NT2/D1 (cell line): ENCODE data around the gene DUS1L.
A peak's percentile ranks its signal among the peaks of the same experiment; 100 is the strongest.

Experiments used
- DNase-seq: peaks from one replicate; pipeline ENCODE4 v3.0.0-alpha.2; 2011; ENCODE audit warnings: low read depth, low spot score
- H3K27me3 ChIP-seq: 2 replicates; pipeline ENCODE4 v1.6.0; 2011; ENCODE audit warnings: mild to moderate bottlenecking; ENCODE audit not compliant: insufficient read length, insufficient read depth
- H3K36me3 ChIP-seq: 2 replicates; pipeline ENCODE4 v1.6.1; 2011; ENCODE audit warnings: mild to moderate bottlenecking, low read length, mixed read lengths; ENCODE audit not compliant: insufficient read depth, insufficient read length
- H3K4me1 ChIP-seq: 2 replicates; pipeline ENCODE4 v1.5.1; 2011; ENCODE audit not compliant: insufficient read depth, insufficient read length
- H3K4me3 ChIP-seq: 2 replicates; pipeline ENCODE4 v1.5.1; 2011; ENCODE audit warnings: low read depth; ENCODE audit not compliant: insufficient read length
- H3K9ac ChIP-seq: 2 replicates; pipeline ENCODE4 v1.6.0; 2011; ENCODE audit warnings: low read depth; ENCODE audit not compliant: insufficient read length
- H3K9me3 ChIP-seq: 2 replicates; pipeline ENCODE4 v1.5.1; 2011; ENCODE audit warnings: mild to moderate bottlenecking, low read length; ENCODE audit not compliant: insufficient read depth
- SUZ12 ChIP-seq: IDR thresholded peaks from 2 replicates; pipeline ENCODE4 v1.6.1; 2011; ENCODE audit not compliant: insufficient read length, insufficient read depth; ENCODE audit errors: extremely low read depth
- YY1 ChIP-seq: IDR thresholded peaks from 2 replicates; pipeline ENCODE4 v1.6.1; 2011; ENCODE audit not compliant: insufficient read length, insufficient read depth
- ZNF274 ChIP-seq: IDR thresholded peaks from 2 replicates; pipeline ENCODE4 v1.6.1; 2011; ENCODE audit warnings: mild to moderate bottlenecking, low read depth, low read length

The DUS1L gene

DNA sequence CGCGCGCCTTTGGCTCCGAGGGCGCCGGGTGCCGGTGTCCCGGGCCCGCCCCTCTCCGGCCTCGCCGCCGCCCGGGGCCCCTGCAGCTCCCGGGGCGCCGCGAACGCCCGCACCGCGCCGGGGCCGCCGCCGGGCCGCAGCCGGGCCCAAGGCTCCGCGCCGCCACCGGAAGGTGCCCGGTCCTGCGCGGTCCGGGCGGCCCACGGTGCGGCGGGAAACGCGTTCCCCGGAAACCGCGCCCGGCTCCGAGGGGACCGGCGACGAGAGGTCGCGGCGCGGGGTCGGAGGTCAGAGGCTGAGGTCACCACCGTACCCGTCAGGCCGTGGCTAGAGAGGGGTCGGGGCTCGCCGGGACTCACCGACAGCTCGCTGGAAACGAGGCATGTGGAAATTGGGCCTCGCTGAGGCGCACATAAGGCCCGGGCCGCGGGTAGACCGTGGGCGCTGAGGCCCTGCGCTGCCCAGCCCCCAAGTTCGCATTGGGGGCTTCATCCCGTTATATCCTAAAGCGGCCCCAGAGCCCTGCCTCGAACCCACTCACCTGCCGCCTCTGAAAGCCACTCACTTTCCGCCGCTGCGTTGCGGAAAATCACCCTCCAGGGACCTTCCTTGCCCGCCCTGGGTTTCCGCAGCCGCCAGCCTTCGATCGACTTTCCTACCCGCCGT, at the start of gene DUS1L:
Gene DUS1L (minus strand): TSS at position 167 of the 666 bp plus-strand sequence. CDS start 745 bp downstream, outside the sequence.
- Histone ChIP-seq H3K36me3 (peaks cover 39% of the 10 kb centered on the region), H3K4me1 (peaks cover 6% of the 10 kb centered on the region), H3K4me3 (peak within 1 kb of the TSS; percentile 92), H3K27me3 (no peaks in the 10 kb centered on the region), H3K9ac (peak within 1 kb of the TSS; percentile 95), H3K9me3 (no peaks in the 10 kb centered on the region)
- no peak for DNase-seq
- TF ChIP-seq ZNF274 = no peak
- no peak for TF ChIP-seq SUZ12
- no peak for TF ChIP-seq YY1

DNA sequence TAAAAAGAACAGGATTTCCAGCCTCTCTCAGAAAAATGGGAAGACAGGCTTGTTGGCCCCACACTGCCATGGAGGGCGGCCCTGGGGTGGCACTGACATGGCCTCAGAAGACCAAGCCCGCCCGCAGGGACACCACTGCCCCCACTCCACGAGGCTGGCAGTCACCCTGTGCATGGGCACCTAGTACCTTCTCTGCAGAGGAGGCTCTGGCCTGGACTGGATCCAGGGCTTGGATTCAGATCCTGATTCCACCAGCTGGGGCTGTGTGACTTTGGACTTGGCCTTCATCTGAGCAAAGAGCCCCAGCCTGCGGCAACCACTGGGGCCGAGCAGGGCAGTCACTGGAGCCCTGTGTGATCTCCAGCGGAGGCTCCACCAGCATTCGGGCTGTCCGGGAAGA, 49.3 kb upstream of the DUS1L start:
- no peak for DNase-seq
- H3K36me3 ChIP-seq = peaks cover 22% of the 10 kb centered on the region
- TF ChIP-seq SUZ12 (no peak), YY1 (no peak), ZNF274 (no peak)
- peaks cover 19% of the 10 kb centered on the region for H3K4me1 ChIP-seq
- H3K4me3 ChIP-seq = no peak overlapping the region
- H3K9me3 ChIP-seq = no peaks in the 10 kb centered on the region
- H3K27me3 ChIP-seq = peaks cover 6% of the 10 kb centered on the region
- no peak overlapping the region for H3K9ac ChIP-seq

DNA sequence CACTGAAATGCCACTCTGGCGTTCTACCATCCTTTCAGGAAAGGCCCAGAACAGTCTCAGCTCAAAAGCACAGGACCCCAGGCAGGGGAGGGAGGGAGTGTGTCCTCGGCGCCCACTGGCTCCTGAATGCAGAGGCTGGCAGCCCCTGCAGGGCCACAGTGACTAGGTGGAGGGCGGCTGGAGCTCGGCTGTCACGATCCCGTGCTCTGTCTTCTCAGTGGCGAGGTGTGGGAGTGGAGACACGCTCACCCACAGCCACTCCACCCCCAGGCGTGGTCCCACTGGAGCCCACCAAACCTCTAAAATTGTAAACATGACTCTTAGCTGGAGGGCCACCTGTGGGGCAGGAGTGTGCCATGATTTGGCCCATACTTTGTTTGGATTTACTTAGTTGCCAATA, 48.8 kb upstream of the DUS1L start:
- no peak for DNase-seq
- peak overlapping the region; percentile 12 for H3K9ac ChIP-seq
- H3K36me3 ChIP-seq = peaks cover 22% of the 10 kb centered on the region
- TF ChIP-seq YY1 = no peak
- no peak for TF ChIP-seq ZNF274
- TF ChIP-seq SUZ12 = no peak
- H3K27me3 ChIP-seq = peaks cover 6% of the 10 kb centered on the region
- H3K4me3 ChIP-seq = no peak overlapping the region
- H3K4me1 ChIP-seq = peaks cover 15% of the 10 kb centered on the region
- no peaks in the 10 kb centered on the region for H3K9me3 ChIP-seq

DNA sequence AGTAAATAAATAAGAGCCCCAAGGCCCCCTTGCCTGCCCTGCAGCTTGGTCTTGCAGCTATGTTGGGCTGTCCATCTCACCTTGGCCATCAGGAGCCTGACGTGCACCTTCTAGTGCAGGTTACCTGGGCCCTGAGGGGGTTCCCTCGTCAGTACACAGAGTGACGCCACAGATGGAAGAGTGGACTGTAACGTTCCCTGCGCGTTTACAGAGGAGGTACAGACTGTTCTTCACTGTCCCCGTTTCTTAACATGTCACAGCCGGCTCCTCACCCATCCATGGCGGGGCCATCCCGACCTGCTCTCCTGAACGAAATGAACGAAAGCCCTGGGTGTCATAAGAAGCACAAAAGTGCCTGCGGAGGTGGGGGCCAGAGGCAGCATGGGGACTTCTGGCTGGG, 48.3 kb upstream of the DUS1L start:
- peaks cover 22% of the 10 kb centered on the region for H3K36me3 ChIP-seq
- peaks cover 13% of the 10 kb centered on the region for H3K4me1 ChIP-seq
- H3K9ac ChIP-seq = no peak overlapping the region
- no peaks in the 10 kb centered on the region for H3K9me3 ChIP-seq
- TF ChIP-seq YY1 (no peak), ZNF274 (no peak), SUZ12 (no peak)
- no peak for DNase-seq
- H3K4me3 ChIP-seq = no peak overlapping the region
- peaks cover 6% of the 10 kb centered on the region for H3K27me3 ChIP-seq

DNA sequence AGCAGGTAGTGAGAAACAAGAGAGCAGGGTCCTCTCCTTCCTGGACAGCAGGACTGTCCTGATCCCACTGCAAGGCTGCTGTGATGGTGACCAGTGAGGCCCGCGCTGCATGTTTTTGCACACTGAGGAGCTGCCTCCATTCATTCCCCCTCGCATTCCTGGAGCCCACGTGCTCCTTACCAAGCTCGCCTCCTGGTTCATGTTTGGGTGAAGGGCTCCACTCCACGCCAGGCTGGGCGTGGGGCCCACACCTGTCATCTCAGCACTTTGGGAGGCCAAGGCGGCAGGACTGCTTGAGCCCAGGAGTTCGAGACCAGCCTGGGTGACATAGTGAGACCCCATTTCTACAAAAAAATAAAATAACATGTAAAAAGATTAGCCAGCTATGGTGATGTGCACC, 47.8 kb upstream of the DUS1L start:
- H3K27me3 ChIP-seq = peaks cover 6% of the 10 kb centered on the region
- no peak overlapping the region for H3K9ac ChIP-seq
- no peaks in the 10 kb centered on the region for H3K9me3 ChIP-seq
- H3K36me3 ChIP-seq = peaks cover 22% of the 10 kb centered on the region
- no peak for DNase-seq
- no peak overlapping the region for H3K4me3 ChIP-seq
- peaks cover 12% of the 10 kb centered on the region for H3K4me1 ChIP-seq
- TF ChIP-seq YY1 = no peak
- no peak for TF ChIP-seq ZNF274
- TF ChIP-seq SUZ12 = no peak

DNA sequence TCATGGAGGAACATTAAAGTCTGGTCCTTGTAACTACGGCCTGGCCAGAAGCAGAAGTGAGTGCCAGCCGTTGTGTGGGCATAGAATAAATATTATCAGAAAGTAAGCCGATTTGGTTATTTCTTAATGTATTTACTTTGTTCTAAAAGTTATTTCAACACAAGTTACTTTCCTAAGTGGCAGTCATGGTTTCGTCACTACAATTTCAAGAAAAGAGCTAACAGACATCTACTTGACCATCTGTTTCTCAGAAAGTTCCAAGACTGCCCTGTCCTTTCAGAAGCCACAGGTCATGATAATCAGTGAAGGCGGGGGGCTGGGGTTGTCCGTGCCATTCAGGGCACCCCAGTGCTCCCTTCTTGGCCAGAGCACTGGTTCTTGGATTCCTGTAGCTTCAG, 47.3 kb upstream of the DUS1L start:
- H3K27me3 ChIP-seq = peaks cover 6% of the 10 kb centered on the region
- no peak for DNase-seq
- peaks cover 22% of the 10 kb centered on the region for H3K36me3 ChIP-seq
- no peak overlapping the region for H3K9ac ChIP-seq
- no peaks in the 10 kb centered on the region for H3K9me3 ChIP-seq
- H3K4me3 ChIP-seq = no peak overlapping the region
- TF ChIP-seq ZNF274 (no peak), YY1 (no peak)
- peaks cover 11% of the 10 kb centered on the region for H3K4me1 ChIP-seq

DNA sequence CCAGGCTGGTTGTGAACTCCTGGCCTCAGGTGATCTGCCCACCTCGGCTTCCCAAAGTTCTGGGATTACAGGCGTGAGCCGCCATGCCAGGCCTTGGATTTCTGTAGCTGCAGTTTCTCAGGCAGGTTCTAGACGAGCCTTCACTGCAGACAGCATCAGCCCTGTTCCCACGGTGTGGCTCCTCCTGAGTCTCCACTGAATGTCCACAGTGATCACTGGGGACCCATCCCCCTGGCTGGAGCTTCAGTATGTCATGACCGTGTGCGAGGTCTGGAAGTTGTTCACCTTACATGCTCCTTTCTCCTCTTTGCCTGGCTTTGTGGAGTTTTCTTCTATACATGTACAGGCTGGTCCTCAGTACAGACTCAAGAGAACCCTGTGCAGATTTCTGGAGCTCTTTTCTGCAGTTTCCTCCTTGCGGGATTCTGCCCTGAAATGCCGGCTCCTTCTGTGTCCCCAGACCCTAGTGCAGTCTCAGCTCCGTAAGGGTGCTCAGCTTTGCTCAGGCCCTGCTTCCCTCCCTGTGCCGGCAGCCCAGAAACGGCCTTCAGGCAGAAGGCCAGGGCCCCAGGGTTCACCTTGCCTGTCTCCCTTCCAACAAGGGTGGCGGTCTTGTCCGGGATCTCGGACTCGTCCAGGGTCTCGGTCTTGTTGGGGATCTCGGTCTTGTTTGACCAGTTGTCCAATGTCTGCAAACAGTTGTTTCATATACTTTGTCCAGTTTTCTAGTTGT, 46.7 kb upstream of the DUS1L start:
- H3K4me1 ChIP-seq = peaks cover 12% of the 10 kb centered on the region
- no peak for DNase-seq
- H3K9me3 ChIP-seq = no peaks in the 10 kb centered on the region

More for the DNA sequence above, 46.7 kb upstream of the DUS1L start:
- TF ChIP-seq YY1 (no peak), ZNF274 (no peak), SUZ12 (no peak)
- Histone ChIP-seq H3K4me3 (no peak overlapping the region), H3K27me3 (peaks cover 6% of the 10 kb centered on the region), H3K9ac (no peak overlapping the region), H3K36me3 (peaks cover 22% of the 10 kb centered on the region)
